Anterior cingulate cortex (tissue), 58 donors: Measurements from ENCODE around the gene GLP2R.
"Not testable (repeated sequence)": the region's sequence is repeated elsewhere in the genome, so short reads cannot be mapped to it uniquely, and the experiment has no call there.

ENCODE experiments used
- DNase-seq, 58 donors: peaks; one replicate each; lab custom pipeline; 2025; lab: John Stamatoyannopoulos, UW

GLP2R gene

GRCh38 chr17:9825641-9826150 is at the start of gene GLP2R:
TSS of gene GLP2R (plus strand) at chr17:9825924. CDS start at chr17:9826064, 140 bp downstream.
- DNase-seq = no peak

- DNase-seq = peak in 9 of 58 donors; percentile 5 to 51 (median 32)
Observed at GRCh38 chr17:9776911-9777310, 48.8 kb upstream of the GLP2R start.

GRCh38 chr17:9780552-9780951 is 45.2 kb upstream of the GLP2R start:
- no peak for DNase-seq

- DNase-seq = no peak
Observed at GRCh38 chr17:9783050-9783449, 42.7 kb upstream of the GLP2R start.

- DNase-seq = not testable (repeated sequence)
Observed at GRCh38 chr17:9783465-9783864, 42.3 kb upstream of the GLP2R start.

- DNase-seq = no peak
Observed at GRCh38 chr17:9784544-9784943, 41.2 kb upstream of the GLP2R start.

- DNase-seq = no peak
Observed at GRCh38 chr17:9788601-9789000, 37.1 kb upstream of the GLP2R start.

GRCh38 chr17:9790316-9790715 is 35.4 kb upstream of the GLP2R start:
- DNase-seq = no peak

GRCh38 chr17:9790889-9791876 is 34.5 kb upstream of the GLP2R start, which contains the start of gene DHRS7C:
TSS of gene DHRS7C (minus strand) at chr17:9791592. CDS start at chr17:9791284, 308 bp downstream.
- DNase-seq = peak in 7 of 58 donors; percentile 7 to 41 (median 26)

- no peak for DNase-seq
Observed at GRCh38 chr17:9792181-9792840, 33.4 kb upstream of the GLP2R start.

GRCh38 chr17:9798008-9798407 is 27.7 kb upstream of the GLP2R start:
- no peak for DNase-seq

- no peak for DNase-seq
Observed at GRCh38 chr17:9798724-9799123, 27.0 kb upstream of the GLP2R start.

- no peak for DNase-seq
Observed at GRCh38 chr17:9801505-9801904, 24.2 kb upstream of the GLP2R start.

GRCh38 chr17:9802294-9802693 is 23.4 kb upstream of the GLP2R start:
- DNase-seq = no peak

- no peak for DNase-seq
Observed at GRCh38 chr17:9802697-9803096, 23.0 kb upstream of the GLP2R start.

GRCh38 chr17:9805769-9806168 is 20.0 kb upstream of the GLP2R start:
- DNase-seq = no peak

GRCh38 chr17:9806699-9807098 is 19.0 kb upstream of the GLP2R start:
- peak in 5 of 58 donors; percentile 6 to 15 (median 11) for DNase-seq

- DNase-seq = no peak
Observed at GRCh38 chr17:9809409-9809808, 16.3 kb upstream of the GLP2R start.

- DNase-seq = no peak
Observed at GRCh38 chr17:9810100-9810949, 15.4 kb upstream of the GLP2R start.

- DNase-seq = no peak
Observed at GRCh38 chr17:9811086-9811485, 14.6 kb upstream of the GLP2R start.
